GM12875 (cell line): ENCODE results near the gene PRKCD.

Experiments
- H3K4me3 ChIP-seq: one replicate; pipeline ENCODE4 v1.5.1; 2011; ENCODE audit warnings: low read depth, low read length, control low read depth
- TF ChIP-seq, protein P1 (sequence below): IDR thresholded peaks from 2 replicates; pipeline ENCODE4 v1.5.1; 2011; ENCODE audit warnings: low read depth, mild to moderate bottlenecking, control low read depth, inconsistent platforms, low read length, moderate library complexity, borderline replicate concordance; ENCODE audit not compliant: insufficient read depth

The PRKCD gene

DNA sequence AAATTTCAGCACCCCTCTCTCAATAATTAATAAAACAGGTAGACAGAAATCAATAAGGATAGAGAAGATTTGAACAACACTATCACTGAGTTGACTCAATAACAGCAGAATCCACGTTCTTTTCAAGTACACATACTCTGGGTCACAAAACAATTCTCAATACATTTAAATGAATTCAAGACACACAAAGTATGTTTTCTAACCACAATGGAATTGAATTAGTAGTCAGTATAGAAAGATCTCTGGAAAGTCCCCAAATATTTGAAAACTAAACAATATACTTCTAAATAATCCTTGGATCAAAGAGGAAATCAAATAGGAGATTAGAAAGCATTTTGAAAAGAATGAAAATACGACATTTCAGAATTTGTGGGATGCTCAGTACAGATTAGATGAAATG lies 54.8 kb downstream of the PRKCD start:
- H3K4me3 ChIP-seq: no peak overlapping the region
- TF ChIP-seq, protein P1, sequence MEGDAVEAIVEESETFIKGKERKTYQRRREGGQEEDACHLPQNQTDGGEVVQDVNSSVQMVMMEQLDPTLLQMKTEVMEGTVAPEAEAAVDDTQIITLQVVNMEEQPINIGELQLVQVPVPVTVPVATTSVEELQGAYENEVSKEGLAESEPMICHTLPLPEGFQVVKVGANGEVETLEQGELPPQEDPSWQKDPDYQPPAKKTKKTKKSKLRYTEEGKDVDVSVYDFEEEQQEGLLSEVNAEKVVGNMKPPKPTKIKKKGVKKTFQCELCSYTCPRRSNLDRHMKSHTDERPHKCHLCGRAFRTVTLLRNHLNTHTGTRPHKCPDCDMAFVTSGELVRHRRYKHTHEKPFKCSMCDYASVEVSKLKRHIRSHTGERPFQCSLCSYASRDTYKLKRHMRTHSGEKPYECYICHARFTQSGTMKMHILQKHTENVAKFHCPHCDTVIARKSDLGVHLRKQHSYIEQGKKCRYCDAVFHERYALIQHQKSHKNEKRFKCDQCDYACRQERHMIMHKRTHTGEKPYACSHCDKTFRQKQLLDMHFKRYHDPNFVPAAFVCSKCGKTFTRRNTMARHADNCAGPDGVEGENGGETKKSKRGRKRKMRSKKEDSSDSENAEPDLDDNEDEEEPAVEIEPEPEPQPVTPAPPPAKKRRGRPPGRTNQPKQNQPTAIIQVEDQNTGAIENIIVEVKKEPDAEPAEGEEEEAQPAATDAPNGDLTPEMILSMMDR: no peak

DNA sequence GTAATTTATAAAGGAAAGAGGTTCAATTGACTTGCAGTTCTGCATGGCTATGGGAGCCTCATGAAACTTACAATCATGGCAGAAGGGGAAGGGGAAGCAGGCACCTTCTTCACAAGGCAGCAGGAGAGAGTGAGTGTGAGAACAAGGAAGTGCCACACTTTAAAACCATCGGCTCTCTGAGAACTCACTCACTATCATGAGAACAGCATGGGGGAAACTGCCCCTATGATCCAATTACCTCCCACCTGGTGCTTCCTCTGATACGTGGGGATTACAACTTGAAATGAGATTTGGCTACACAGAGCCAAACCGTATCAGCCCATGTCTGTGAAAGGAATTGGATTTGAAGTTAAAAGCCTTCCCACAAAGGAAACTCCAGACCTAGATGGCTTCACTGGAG lies 55.7 kb downstream of the PRKCD start:
- TF ChIP-seq, protein P1: no peak
- H3K4me3 ChIP-seq: no peak overlapping the region

DNA sequence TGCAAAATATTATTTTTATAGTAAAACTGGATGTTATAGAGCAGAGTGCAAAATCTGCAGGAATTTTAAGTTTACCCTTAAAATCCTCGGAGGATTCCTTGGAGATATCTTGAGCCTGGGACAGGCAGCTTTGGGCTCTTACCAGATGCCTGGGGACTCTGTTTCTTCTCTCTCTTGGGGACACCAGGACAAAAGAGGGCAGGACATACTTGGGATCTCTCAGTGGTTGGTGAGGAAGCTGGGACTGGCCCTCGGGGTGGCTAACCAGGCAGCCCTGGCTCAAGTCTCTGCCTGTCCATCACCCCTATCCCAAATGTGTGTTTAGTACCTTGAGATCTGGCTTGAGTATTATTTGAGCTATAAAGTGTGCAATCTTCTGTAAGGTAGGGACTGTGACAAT lies 56.2 kb downstream of the PRKCD start:
- TF ChIP-seq, protein P1: no peak

DNA sequence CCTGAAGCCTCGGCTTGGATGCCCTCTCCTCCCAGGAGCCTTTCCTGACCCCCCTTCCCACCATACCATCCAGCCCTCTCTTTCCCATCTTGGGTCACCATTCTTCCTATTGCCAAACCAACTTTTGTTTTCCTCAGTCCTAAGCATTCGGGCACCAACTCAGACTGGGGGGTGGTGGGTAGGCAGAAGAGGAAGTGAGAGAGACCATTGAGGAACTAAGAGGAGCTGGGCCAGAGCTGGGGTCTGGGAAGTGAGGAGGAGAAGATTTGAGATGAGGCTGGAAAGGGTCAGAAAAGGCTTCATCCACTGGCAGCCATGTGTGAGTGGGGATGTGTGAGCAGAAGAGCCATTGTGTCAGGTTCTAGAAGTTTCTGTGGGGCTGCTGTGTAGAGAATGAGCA lies 57.1 kb downstream of the PRKCD start:
- TF ChIP-seq, protein P1: no peak
- H3K4me3 ChIP-seq: no peak overlapping the region

More for the DNA sequence above, 56.2 kb downstream of the PRKCD start:
- H3K4me3 ChIP-seq: no peak overlapping the region

DNA sequence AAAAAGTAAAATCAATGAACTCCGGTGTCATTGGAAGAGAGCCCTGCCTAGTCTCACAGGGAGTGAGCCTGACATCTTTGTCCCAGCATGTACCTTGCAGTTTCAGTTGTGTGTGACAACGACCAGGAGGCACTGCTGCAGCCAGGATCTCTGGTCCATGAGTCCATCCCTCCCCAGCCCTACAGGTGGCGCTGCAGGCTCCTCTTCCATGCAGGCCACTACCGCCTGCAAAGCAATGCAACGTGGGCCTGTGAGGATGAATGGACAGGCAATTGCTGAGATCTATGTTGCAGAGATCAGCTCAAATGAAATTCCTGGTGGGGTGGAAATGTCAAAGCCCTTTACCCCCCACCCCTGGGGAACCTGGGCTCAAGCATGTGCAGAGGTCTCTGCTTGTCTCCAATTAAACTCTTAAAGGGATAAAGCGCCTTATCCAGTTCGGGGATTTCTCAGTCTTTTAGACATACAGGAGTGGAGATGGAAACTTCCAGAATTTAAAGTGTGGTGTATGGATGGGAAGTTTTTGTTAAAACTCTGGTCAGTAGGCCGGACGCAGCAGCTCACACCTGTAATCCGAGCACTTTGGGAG lies 59.0 kb downstream of the PRKCD start:
- H3K4me3 ChIP-seq: no peak overlapping the region
- TF ChIP-seq, protein P1: peak; percentile 89

DNA sequence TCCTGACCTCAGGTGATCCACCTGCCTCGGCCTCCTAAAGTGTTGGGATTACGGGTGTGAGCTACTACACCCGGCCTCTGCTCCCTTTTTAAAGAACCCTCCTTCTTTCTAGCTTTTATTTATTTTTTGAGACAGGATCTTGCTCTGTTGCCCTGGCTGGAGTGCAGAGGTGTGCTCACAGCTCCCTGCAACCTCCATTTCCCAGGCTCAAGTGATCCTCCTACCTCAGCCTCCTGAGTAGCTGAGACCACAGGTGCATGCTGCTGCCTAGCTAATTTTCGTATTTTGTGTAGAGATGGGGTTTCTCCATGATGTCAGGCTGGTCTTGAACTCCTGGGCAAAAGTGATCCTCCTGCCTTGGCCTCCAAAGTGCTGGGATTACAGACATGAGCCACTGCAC lies 60.3 kb downstream of the PRKCD start:
- no peak overlapping the region for H3K4me3 ChIP-seq
- TF ChIP-seq, protein P1: no peak

DNA sequence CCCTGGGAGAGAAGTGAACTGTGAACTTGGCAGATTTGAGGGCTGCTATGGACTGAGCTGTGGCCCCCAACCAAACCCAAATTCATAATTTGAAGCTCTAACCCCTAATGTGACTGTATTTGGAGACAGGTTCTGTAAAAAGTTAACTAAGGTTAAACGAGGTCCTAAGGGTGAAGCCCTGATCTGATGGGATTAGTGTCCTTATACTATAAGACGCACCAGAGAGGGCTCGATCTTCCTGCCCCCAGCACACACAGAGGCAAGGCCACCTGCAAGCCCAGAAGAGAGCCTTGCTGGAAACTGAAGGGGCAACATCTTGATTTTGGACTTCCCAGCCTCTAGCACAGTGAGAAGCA lies 60.8 kb downstream of the PRKCD start:
- no peak overlapping the region for H3K4me3 ChIP-seq
- TF ChIP-seq, protein P1: no peak
